IMR-90 (cell line): Measurements from ENCODE around the gene SIPA1L3. TPM values are rescaled to one million over a fixed set of nuclear protein-coding genes. Genes with fewer than 3 reads are reported as not detected.

Source experiments
- ATAC-seq: fragments of 200-7000 bp; cut with Tn5 transposase; 2 replicates; pipeline ENCODE4 v1.9.1; 2020; ENCODE audit warnings: low read depth, mild to moderate bottlenecking, moderate library complexity
- BruUV-seq: library from RNA; stranded (reverse); fragments of 400-500 nt; replicated peaks from 2 replicates; lab custom pipeline; 2021; lab: Mats Ljungman, UMichigan
- CTCF ChIA-PET: fragments of 300-600 bp; formaldehyde crosslinking; extraction: SDS; loops from one replicate; lab custom pipeline; 2021; ENCODE audit warnings: antibody characterized with exemption; lab: Yijun Ruan, JAX
- POLR2A ChIA-PET: fragments of 300-600 bp; sonication (Branson Sonifier 250); formaldehyde crosslinking; loops from one replicate; lab custom pipeline; 2022; ENCODE audit warnings: antibody characterized with exemption; ENCODE audit not compliant: unreplicated experiment; lab: Charles Lee
- DNase-seq: peaks from one replicate; pipeline ENCODE4 v3.0.0; 2013
- H2AFZ ChIP-seq: replicated peaks from 2 replicates; pipeline ENCODE3; 2013; ENCODE audit warnings: low read length, mild to moderate bottlenecking; ENCODE audit not compliant: poor library complexity
- H2AK5ac ChIP-seq: 2 replicates; pipeline ENCODE4 v1.6.1; 2013; ENCODE audit warnings: low read depth, low read length, inconsistent platforms
- H2AK9ac ChIP-seq: replicated peaks from 2 replicates; pipeline ENCODE3; 2013; ENCODE audit warnings: mild to moderate bottlenecking, low read depth, low read length, moderate library complexity; ENCODE audit not compliant: poor library complexity
- H2BK120ac ChIP-seq: 2 replicates; pipeline ENCODE4 v1.6.1; 2013; ENCODE audit warnings: low read depth, low read length, inconsistent platforms
- H2BK15ac ChIP-seq: 3 replicates; pipeline ENCODE4 v1.6.1; 2013; ENCODE audit warnings: low read depth, low read length, inconsistent platforms
- H2BK20ac ChIP-seq: 2 replicates; pipeline ENCODE4 v1.6.1; 2013; ENCODE audit warnings: low read depth, mild to moderate bottlenecking, inconsistent platforms, low read length, moderate library complexity
- H2BK5ac ChIP-seq: 2 replicates; pipeline ENCODE4 v1.6.1; 2013; ENCODE audit warnings: mild to moderate bottlenecking, low read depth, low read length, inconsistent platforms; ENCODE audit not compliant: poor library complexity, severe bottlenecking
- H3K14ac ChIP-seq: replicated peaks from 2 replicates; pipeline ENCODE4 v1.6.1; 2013; ENCODE audit warnings: low read depth, low read length, inconsistent platforms
- H3K18ac ChIP-seq: 2 replicates; pipeline ENCODE4 v1.6.1; 2013; ENCODE audit warnings: low read depth, low read length, control low read depth
- H3K23ac ChIP-seq: 2 replicates; pipeline ENCODE4 v1.6.1; 2013; ENCODE audit warnings: low read depth, low read length, inconsistent platforms
- H3K27ac ChIP-seq: 2 replicates; pipeline ENCODE4 v1.5.1; 2013; ENCODE audit warnings: mild to moderate bottlenecking, control low read depth, low read length; ENCODE audit not compliant: insufficient read depth
- H3K27me3 ChIP-seq: 2 replicates; pipeline ENCODE4 v1.6.1; 2013; ENCODE audit warnings: low read length; ENCODE audit not compliant: control insufficient read depth, insufficient read depth
- H3K36me3 ChIP-seq: 2 replicates; pipeline ENCODE4 v1.6.1; 2013; ENCODE audit warnings: low read length, mixed read lengths; ENCODE audit not compliant: control insufficient read depth, insufficient read depth
- H3K4ac ChIP-seq: 2 replicates; pipeline ENCODE4 v1.6.1; 2013; ENCODE audit warnings: low read depth, low read length, inconsistent platforms
- H3K4me1 ChIP-seq: 2 replicates; pipeline ENCODE4 v1.6.1; 2013; ENCODE audit warnings: low read length, mixed read lengths; ENCODE audit not compliant: control insufficient read depth, insufficient read depth
- H3K4me2 ChIP-seq: 2 replicates; pipeline ENCODE4 v1.6.1; 2013; ENCODE audit warnings: low read depth, mild to moderate bottlenecking, control low read depth, low read length, moderate library complexity
- H3K4me3 ChIP-seq: 2 replicates; pipeline ENCODE4 v1.5.1; 2013; ENCODE audit warnings: low read depth, mild to moderate bottlenecking, control low read depth, low read length, moderate library complexity; ENCODE audit not compliant: insufficient read depth
- H3K56ac ChIP-seq: 2 replicates; pipeline ENCODE4 v1.6.1; 2013; ENCODE audit warnings: low read length, inconsistent platforms; ENCODE audit not compliant: insufficient read depth; ENCODE audit errors: extremely low read depth
- H3K79me1 ChIP-seq, 2 experiments: 2 replicates each; pipeline ENCODE4 v1.6.1; 2013; ENCODE audit warnings: low read length in 2 of 2, inconsistent platforms in 1 of 2, low read depth in 1 of 2
- H3K9ac ChIP-seq: 2 replicates; pipeline ENCODE4 v1.6.1; 2013; ENCODE audit warnings: low read depth, low read length, control low read depth
- H3K9me1 ChIP-seq: 2 replicates; pipeline ENCODE4 v1.6.1; 2013; ENCODE audit warnings: low read length, inconsistent platforms; ENCODE audit not compliant: insufficient read depth
- H3K9me3 ChIP-seq: 2 replicates; pipeline ENCODE4 v1.6.1; 2013; ENCODE audit warnings: low read length; ENCODE audit not compliant: control insufficient read depth, insufficient read depth
- H4K20me1 ChIP-seq: 2 replicates; pipeline ENCODE4 v1.6.1; 2013; ENCODE audit warnings: low read length, inconsistent platforms; ENCODE audit not compliant: insufficient read depth
- H4K5ac ChIP-seq: 2 replicates; pipeline ENCODE4 v1.6.1; 2013; ENCODE audit warnings: mild to moderate bottlenecking, low read depth, low read length, control low read depth
- H4K8ac ChIP-seq, 2 experiments: 2 replicates each; pipeline ENCODE4 v1.6.1; 2013; ENCODE audit warnings: low read depth in 2 of 2, low read length in 2 of 2, control low read depth in 1 of 2, inconsistent platforms in 1 of 2
- H4K91ac ChIP-seq: 2 replicates; pipeline ENCODE4 v1.6.1; 2013; ENCODE audit warnings: low read depth, low read length, inconsistent platforms; ENCODE audit not compliant: insufficient read depth
- CEBPB ChIP-seq: IDR thresholded peaks from 2 replicates; pipeline ENCODE4 v1.6.1; 2012; ENCODE audit warnings: low read depth, low read length, improper control_type of control experiment
- MAZ ChIP-seq: IDR thresholded peaks from 2 replicates; pipeline ENCODE4 v1.6.1; 2012; ENCODE audit warnings: low read depth, mild to moderate bottlenecking, low read length, improper control_type of control experiment, moderate library complexity, borderline replicate concordance
- WGBS, 2 experiments: methylation state at CpG; one replicate each; pipeline versions ENCODE4 v1.1.5 to v1.1.7; 2013; ENCODE audit warnings: missing lambda C conversion rate in 2 of 2; ENCODE audit not compliant: insufficient read length in 1 of 2; ENCODE audit errors: extremely low coverage in 2 of 2; 5-methylcytosine and 5-hydroxymethylcytosine counted together
- dilution Hi-C: fragments of 300-500 bp; cut with HindIII; formaldehyde crosslinking; loops from one replicate; pipeline ENCODE4 v1.14.3; 2018; ENCODE audit warnings: low sequenced_read_pairs; ENCODE audit not compliant: unreplicated experiment
- in situ Hi-C: fragments of 300-500 bp; cut with MboI; formaldehyde crosslinking; loops from 3 replicates; pipeline ENCODE4 v1.14.3; 2019; ENCODE audit warnings: low sequenced_read_pairs, inconsistent platforms, mixed read lengths
- intact Hi-C: fragments of 100-400 bp; cut with micrococcal nuclease; formaldehyde crosslinking; loops from 2 replicates; pipeline ENCODE4 v1.10.0; 2022
- polyA plus RNA-seq, 3 experiments: library from polyadenylated mRNA; depleted of rRNA; stranded (reverse); fragments of >200 nt; gene quantifications; 2 replicates each; pipeline ENCODE4 v1.2.3, GENCODE V29; 2012; ENCODE audit warnings: low replicate concordance in 1 of 3
- total RNA-seq: library from RNA; depleted of rRNA; stranded (reverse); fragments of >200 nt; gene quantifications from 2 replicates; pipeline ENCODE4 v1.2.3, GENCODE V29; 2012
- TF ChIP-seq, protein P1 (sequence below): fragments of 150-350 bp; IDR thresholded peaks from 2 replicates; pipeline ENCODE4 v1.6.1; 2016; ENCODE audit warnings: low read depth, mild to moderate bottlenecking, low read length, moderate library complexity, borderline replicate concordance

The SIPA1L3 gene
- total and polyA plus RNA-seq, 2 of the 4 experiments (the other 2 are of a cell fraction), result 4.1 to 9.4 TPM

DNA sequence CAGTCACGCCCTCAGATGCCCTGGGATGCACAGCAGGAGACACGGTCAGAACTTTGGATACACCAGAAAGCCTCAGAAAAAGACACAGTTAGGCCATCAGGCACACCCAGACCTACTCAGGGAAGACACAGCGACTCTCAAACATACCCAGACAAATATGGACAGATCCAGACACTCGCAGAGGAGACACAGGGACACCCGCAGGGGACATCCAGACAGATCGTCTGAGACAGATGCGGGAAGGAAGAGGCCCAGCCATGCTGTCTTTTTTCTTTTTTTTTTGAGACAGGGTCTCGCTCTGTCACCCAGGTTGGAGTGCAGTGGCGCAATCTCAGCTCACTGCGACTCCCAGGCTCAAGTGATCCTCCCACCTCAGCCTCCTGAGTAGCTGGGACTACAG is 312.2 kb downstream of the SIPA1L3 start:
- Histone ChIP-seq H4K20me1 (no peaks in the 10 kb centered on the region), H4K91ac (no peak overlapping the region), H2BK15ac (no peak overlapping the region), H4K8ac (no peak overlapping the region), H3K14ac (no peak overlapping the region), H3K4me1 (peaks cover 1% of the 10 kb centered on the region; the same call in 1 of the 2 replicates), H3K9me3 (no peaks in the 10 kb centered on the region), H2AK9ac (no peak overlapping the region), H2BK120ac (no peak overlapping the region), H3K18ac (no peak overlapping the region), H2BK5ac (no peak overlapping the region), H3K4me2 (no peak overlapping the region), H3K9ac (no peak overlapping the region), H3K23ac (no peak overlapping the region), H3K79me1 (peaks cover 8 to 16% of the 10 kb centered on the region in 2 experiments), H3K36me3 (peaks cover 2% of the 10 kb centered on the region; the same call in 1 of the 2 replicates), H3K4ac (no peak overlapping the region), H3K27ac (no peak overlapping the region), H3K27me3 (no peaks in the 10 kb centered on the region), H2AK5ac (no peak overlapping the region), H2AFZ (no peak overlapping the region), H3K4me3 (no peak overlapping the region), H4K5ac (no peak overlapping the region), H3K56ac (no peak overlapping the region), H3K9me1 (peaks cover 7% of the 10 kb centered on the region), H2BK20ac (no peak overlapping the region)
- TF ChIP-seq, protein P1, sequence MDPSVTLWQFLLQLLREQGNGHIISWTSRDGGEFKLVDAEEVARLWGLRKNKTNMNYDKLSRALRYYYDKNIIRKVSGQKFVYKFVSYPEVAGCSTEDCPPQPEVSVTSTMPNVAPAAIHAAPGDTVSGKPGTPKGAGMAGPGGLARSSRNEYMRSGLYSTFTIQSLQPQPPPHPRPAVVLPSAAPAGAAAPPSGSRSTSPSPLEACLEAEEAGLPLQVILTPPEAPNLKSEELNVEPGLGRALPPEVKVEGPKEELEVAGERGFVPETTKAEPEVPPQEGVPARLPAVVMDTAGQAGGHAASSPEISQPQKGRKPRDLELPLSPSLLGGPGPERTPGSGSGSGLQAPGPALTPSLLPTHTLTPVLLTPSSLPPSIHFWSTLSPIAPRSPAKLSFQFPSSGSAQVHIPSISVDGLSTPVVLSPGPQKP, result no peak
- no peak for TF ChIP-seq MAZ
- no peak for TF ChIP-seq CEBPB
- in situ Hi-C loops (no loop called here), intact Hi-C loops (no loop called here), dilution Hi-C loops (no loop called here)
- ATAC-seq (no peak), DNase-seq (no peak)
- POLR2A ChIA-PET, result no interaction called here
- BruUV-seq, result no TSS peak
- 100% methylated on average over 1 of the region's 10 CpGs; no CpG with 5 or more reads in 1 of the 2 experiments for WGBS, 2 experiments
- CTCF ChIA-PET, result no interaction called here
